ENCODE measurements around the gene MAP4K4.

MAP4K4 gene

DNA sequence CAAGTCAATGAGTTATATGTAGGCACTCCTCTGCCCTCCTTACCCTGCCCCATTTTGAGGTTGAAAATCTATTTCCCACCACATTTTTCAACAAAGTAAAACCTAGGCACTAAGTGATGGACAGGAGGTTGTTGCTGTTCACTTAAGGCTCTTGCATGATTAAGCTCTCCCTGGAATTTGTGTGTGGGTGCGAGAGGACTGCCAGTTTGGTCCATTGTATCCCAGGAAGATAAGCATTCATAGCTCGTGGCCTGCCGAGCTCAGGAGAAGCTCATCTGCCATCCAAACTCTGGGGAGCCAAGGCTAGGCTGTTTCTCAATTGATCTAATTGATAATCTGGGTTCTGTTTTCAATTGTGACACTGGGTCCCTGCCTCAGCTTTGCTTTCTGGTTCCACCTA is 4.7 kb upstream of the MAP4K4 start:
- no peak for DNase-seq (ENCODE audit: low spot score)

DNA sequence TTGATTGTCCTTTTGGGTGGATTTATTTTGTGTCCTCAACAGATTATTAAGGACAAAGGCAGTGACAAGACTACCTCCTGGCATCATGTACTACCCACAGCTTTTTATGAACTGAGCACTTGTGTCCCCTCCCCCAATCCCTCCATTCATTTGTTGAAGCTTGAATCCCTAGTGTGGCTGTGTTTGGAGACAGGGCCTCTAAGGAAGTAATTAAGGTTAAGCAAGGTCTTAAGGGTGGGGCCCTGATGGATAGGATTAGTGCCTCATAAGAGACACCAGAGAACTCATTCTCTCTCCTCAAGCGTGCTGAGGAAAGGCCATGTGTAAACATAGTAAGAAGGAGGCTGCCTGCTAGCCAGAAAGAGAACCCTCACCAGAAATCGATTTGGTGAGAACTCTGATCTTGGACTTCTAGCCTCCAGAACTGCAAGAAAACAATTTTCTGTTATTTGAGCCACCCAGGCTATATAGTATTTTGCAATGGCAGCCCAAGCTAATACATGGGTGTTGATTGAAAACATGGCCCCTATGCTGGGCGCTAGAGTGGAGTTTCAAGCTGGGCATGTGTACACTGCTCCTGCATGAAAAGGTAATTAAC is 3.4 kb upstream of the MAP4K4 start:
- no peak for DNase-seq (ENCODE audit: low spot score)

DNA sequence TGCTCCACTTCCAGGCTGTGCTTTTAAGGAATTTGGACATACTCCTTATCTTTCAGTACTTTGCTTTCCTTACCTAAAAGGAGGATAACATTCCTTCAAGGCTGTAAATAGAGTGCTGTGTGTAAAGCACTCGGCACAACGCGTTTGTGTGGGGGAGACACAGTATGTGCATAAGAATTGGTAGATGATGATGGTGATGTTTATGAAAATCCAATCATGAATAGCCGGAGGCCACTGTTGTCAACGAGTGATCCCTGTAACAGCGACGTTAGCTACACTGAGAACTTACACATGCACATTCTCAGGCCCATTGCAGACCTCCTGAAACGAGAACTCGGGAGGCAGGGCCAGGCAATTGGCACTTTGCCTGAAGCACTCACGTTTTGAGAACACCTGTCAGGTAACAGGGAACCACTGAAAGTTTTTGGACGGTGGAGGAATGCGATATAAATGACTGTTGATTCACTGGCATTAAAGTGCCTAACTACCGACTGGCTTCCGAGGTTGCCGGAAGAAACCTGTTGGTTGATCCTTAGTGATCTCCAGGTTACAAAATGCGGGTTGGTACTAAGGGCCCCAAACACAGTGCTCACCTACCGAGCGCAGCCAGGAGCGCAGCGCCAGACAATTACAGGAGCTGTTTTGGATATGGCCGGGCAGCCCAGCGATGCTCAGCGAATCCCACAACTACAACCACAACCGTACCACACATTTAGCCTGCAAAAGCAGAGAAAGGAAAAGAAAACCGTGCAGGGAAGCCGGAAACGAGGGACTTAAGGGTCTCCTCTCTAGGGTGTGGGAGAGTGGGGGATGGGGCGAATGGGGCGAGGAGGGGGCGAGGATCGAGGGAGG is 1.0 kb upstream of the MAP4K4 start:
- peak; percentile 36 for DNase-seq (ENCODE audit: low spot score)

DNA sequence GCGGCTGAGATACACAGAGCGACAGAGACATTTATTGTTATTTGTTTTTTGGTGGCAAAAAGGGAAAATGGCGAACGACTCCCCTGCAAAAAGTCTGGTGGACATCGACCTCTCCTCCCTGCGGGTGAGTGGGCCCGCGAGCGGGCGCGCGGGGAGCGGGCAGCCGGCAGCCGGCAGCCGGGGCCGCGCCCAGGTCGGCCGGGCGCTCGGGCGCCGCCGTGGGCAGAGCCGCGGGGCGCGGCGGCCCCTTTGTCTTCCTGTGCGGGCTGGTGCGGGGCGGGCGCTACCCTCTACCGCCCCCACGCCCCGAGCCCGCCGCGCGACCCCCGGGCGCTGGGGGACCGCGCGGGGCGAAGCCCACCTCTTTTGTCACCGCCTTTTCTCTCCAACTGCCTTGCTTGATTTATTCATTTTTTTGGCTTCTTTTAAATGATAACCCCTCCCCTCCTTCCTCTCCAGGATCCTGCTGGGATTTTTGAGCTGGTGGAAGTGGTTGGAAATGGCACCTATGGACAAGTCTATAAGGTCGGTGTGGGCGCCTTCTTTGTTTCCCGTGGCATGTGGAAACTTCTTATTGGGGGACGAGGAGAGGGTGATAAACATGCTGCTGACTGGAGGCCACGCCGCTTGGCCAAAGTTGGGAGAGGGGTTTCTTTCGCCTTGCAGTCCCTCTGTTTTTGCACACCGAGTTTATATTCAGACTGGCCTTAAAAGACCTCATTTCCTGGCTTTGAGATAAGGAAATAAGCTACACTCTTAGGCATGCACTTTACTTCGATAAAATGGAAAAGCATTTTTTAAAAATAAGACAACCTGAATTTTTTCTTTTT is 722 bp downstream of the MAP4K4 start:
- DNase-seq (ENCODE audit: low spot score) = peak; percentile 45

DNA sequence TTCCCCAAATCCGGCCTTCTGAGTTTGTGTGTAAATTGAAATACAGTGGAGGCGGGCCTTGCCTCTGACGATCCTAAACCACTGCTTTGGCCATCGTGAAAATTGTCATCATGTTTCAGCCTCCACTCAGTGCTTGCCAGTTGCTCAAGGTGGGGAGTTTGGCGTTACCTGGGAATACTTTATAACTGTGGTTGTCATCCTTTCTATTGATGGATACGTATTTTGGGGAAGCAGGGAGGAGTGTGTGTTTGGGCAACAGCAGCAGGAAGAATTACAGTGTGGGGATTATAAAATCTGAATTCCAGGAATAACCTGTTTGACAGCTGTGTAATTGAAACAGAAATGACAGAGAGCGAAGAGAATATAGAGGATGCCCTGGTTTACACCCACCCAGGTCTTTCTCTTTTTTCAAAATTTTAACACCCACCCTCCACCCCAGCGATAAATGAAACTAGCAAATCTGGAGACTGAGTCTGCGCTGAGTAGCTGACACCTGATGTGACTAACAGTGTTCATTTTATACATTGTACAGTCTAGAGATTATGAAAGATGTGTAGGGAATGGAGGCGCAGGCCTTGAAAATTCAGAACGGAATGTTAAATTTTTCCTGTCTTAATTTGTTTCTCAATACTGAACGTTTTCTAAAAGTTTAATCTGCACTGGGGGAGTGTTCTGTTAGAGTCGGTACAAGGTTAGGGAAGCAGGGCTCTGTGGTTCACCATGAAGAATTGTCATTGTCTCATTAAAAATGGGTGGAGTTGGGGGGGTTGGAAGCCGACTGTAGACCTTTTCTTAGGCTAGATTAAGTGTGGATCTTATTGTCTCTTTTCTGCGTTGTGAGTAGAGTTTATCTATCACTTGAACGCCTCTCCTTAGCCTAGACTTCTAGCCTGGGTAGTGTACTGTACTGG is 1.6 kb downstream of the MAP4K4 start:
- peak; percentile 40 for DNase-seq (ENCODE audit: low spot score)

DNA sequence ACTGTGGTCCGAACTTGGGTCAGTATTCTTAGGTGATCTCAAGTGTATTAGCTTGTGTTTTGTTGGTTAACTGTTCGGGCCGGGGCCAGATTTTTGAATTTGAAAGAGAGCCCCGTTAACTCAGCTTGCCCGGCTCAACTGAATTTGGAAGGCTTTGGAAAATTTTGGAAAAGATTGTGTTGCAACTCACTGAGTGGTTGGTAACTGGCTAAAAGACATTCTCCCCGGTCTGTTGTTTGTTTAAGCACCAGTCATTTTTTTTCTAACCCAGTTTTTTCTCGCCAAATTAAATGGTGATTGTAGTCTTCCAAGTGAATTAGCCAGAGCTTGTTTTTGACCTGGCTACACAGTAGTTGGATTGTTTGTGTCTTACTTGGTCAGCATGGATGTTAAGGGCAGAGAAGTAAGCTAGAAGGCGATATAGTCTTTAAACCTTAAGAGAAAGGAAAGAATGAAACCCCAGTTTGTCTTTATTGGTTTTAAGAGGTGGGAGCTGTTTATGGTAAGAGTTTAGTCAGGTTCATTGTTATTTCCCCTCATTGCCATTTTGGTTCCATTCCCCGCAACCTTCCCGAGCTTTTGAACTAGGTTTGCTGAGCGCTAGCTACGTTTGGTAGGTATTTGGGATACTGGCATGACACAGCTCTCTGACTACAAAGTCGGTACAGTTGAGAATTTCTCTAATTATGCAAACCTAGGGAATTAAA is 2.4 kb downstream of the MAP4K4 start:
- DNase-seq (ENCODE audit: low spot score) = peak; percentile 32

DNA sequence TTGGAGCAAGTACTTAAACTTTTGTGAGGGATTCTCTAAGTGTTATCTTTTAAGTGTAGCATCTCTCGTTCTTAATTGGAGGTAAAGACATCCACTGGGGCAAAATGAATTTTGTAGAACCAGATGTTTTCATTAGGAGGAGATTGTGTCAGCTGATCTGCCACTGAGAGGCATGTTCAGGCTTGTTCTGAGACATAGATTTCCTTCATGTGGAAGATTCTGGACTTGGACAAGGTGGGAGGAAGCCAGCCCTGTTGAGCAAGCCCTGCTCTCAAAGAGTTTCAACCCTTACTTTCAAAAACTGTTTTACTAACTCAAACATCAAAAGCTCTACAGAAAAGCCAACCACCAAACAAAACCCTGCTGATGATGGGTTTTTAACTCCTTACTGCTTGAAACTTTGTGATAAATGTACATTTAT is 6.5 kb downstream of the MAP4K4 start:
- DNase-seq (ENCODE audit: low spot score) = peak; percentile 60

DNA sequence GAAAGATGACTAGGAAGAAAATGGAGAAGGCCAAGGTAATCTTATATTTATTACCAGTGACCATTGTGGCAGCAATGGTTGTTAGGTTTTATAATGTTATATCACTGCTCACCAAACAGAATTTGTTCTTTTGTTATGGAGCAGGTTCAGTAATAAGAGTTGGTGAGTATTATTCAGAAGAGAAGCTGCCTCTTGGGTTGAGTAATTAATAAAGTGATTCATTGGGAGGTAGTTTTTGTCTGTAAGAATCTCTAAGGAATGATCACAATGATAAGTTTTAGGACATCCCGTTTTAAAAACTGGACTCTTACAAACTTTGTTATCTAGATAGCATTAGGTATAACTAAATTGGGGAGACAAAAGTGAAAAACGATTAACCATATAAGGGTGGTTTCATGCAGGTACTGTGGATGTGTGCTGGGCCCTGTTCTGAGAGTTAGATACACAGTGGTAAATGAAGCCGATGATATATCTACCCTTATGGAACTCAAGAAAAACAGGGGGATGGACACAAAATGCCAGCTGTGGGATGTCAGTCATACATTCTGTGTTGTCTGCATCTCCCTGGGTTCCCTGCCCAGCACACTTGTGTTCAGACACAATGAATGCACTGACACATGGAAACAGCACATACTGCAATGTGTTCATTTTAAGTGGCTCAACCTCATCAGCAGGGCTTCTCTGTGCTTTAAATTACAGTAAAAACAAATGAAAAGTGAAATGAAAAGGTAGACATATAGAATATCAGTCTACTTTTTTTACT is 7.5 kb downstream of the MAP4K4 start:
- no peak for DNase-seq (ENCODE audit: low spot score)

DNA sequence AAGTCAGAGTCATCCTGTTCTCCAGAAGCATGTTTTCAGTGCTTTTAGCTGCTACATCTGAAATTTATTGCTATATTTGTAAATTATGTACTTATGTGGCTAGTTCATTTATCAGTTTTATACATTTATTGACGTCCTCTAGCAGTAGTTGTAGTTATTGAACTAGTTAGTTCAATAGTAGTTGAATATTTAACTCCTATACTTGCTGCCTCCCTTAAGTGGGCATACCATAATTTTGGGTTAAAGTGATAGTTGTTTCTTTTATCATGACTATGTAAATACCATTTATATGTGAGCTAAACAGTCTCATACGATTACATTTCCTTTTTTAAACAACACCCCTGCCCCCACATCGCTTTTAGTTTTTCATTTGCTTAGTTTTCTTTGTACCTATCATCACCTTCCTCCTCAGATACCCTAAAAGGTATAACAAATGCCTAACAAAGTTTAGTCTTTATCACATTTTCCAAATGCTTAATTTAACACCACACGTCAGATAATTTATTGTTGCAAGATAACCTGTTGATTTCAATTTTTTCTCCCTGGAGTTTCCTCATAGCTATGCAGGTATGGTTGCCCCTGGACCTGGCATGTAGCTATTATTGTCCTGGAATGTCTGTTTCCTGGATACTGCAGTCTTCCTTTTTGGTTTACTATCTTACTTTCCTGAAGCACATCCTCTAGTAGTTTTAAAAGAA is 8.8 kb downstream of the MAP4K4 start:
- no peak for DNase-seq (ENCODE audit: low spot score)

DNA sequence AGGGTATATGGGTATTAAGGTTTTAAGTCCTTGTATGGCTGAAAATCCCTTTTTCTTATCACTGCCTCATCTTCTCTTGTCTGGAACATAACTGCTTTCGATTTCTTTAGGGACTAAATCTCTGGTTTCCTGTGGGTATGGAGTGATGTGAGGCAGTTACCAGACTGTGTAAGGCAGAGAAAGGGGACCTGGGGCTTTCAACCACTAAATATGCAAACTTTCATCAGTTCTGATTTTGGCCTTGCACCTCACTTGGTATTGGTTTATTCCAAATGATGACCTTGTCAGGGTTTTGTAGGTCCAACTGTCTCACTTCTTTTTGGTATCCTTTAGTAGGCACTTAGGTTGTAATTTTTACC is 9.3 kb downstream of the MAP4K4 start:
- no peak for DNase-seq (ENCODE audit: low spot score)

DNA sequence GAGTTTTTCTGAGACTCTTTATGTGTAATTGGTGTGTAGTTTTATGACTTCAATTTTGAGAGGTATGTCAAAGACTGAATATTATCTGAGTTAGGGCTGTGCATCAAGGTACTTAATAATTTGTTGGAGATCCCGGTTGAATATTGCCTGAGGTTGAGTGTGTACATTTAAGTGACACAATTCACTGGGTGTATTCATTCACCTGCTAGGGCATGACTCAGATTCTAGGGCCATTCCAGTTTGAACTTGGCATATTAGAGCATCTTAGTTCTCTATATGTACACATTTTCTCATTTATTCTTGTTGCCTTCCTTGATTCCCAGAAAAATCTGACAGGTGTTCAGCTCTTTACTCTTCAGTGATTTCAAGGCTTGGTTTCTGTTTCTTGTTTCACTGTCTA is 12.5 kb downstream of the MAP4K4 start:
- DNase-seq (ENCODE audit: low spot score) = no peak

DNA sequence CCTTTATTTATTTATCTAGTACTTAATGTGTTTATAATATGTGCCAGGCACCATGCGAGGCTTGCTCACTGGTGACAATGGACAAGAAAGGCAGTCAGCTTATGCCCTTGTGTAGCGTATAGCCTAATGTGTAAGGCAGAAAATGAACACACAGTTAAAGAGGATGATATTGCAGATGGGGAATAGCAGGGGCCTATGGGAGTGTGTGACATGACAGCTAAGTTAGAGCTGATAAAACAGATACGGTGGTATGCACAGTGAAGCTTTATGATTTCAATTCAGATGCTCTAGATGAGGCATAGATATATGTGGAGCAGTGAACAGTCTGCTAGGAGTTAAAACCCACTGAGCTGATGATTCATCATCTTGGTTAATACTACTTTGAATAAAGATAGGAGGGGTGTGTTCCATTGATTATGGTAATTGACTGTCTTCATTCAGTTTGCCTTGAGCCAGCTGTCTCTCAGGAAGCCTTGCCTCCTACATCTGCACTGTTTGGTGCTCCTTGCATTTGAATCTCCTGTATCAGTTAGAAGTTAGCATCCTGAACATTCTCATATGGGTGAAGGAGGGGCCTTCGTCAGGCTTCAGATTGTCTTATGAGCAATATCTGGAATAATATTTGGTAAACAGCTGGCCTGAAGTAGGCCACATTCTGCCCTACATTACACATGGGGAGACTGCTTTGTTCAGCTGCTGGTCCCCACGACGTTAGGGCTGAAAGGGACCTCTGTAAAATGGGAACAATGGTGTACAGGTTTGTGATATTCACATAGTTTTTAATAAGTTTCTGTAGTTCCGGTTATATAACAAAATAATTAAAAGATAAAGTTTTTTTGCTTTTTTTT is 13.2 kb downstream of the MAP4K4 start:
- DNase-seq (ENCODE audit: low spot score) = no peak

DNA sequence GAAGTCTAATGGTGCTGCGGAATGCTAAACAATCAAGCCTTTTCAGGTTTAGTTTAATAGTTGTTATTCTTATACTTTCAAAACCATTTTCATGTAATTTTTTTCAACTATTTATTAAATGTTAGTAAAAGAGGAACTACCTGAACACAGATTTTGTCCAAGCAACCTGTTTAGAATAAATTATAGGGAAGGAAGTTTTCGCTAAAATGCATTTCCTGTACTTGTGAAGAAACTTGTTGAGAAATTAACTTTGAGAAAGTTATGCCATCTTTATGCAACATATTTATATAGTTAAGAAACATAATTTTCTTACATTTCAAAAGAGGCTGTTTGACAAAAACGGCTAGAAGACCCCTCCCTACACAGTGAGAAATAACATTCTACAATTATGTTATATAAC is 16.6 kb downstream of the MAP4K4 start:
- DNase-seq (ENCODE audit: low spot score) = no peak

DNA sequence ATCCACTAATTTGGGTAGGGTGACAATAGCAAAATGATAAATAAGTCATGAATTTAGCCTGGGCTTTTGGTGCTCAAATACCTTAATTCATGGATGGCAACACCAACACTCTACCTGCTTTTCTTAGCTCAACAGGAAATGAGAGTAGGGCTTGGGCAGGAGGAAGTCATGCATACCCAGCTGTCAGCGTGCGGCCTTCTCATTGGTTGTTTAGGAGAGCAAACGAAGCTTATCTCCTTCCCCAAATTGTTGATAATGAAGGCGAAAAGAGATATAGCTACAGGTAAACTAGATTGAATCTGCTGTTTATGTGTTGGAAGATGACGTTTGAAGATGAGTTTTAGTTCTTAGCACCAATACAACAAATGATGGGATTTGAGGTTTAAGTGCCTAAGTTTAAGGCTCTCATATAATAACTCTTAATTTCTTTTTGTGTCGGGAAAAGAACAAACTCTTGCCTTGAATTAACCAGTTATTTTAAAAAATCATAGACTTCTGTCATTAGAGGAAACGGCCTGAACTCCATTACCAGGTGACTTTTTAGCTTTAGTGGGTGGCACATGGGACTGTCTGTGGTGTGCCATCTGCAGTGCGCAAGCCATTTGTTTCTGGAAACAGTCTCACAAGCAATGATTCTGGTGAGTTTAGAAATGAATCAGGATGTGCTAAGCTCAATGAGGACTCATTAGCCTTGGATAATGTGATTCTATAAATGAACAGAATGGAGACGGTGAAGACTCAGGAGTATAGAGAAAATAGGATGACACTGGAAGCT is 19.8 kb downstream of the MAP4K4 start:
- peak; percentile 51 for DNase-seq (ENCODE audit: low spot score)

DNA sequence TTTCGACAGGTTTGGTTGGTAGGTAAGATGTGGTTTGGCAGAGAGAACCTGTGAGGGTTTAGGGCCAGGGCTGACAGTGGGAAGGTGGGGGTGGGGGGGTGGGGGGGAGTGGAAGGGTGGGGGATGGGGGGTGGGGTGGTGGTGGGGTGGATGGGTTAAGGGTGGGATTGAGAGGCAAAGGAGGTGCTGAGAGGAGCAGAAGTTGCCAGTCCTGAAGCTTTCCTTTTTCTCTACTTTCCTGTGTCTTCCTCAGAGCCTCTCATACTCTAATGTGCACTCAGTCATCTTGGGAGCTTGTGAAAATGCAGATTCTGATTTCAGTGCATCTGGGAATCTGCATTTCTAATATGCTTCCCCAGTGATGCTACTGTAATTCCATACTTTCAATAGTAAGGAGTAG is 21.0 kb downstream of the MAP4K4 start:
- no peak for DNase-seq (ENCODE audit: low spot score)

DNA sequence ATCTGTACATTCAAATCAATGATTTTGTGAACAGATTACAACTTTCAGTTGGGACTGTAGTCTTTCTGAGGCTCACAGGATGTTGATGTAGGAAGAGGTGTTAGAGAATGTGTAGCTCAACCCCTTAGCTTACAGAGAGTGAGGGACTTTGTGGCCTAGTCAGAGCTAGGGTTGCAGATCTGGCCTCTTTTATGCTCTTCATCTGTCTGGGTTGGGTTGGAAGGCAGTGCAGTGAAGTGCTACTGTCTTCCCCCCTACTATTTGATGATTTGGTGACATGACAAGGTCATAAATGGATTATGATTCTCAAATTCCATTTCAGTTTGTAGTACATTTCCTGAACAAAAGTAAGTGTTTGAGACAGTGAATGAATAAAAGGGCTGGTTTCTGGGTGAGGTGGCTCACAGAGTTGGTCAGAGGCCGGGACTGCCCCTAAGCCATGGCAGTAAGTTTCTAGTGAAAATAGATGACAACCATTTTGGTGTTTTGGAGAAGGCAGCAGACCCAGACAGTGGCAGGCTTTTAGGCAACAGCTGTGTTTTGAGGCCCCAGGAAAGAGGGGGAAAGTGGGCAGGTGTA is 21.6 kb downstream of the MAP4K4 start:
- no peak for DNase-seq (ENCODE audit: low spot score)

DNA sequence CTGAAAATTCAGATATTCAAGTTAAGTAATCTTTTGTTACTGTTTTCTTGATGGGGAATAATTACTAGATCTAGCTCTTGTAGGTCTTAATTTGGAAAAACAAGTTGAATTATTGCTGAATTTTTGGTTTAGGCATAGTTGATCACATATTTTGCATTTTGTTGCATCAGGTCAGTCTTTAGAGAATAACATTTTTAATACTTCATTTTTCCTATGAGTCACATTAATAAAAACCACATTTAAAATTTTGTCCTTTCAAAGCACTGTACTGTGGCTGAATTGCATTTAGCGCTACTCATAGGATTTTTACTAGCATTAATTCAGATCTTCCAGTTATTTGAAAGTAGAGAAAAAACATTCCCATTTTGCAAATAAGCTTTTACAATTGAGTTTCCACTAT is 23.2 kb downstream of the MAP4K4 start:
- no peak for DNase-seq (ENCODE audit: low spot score)

DNA sequence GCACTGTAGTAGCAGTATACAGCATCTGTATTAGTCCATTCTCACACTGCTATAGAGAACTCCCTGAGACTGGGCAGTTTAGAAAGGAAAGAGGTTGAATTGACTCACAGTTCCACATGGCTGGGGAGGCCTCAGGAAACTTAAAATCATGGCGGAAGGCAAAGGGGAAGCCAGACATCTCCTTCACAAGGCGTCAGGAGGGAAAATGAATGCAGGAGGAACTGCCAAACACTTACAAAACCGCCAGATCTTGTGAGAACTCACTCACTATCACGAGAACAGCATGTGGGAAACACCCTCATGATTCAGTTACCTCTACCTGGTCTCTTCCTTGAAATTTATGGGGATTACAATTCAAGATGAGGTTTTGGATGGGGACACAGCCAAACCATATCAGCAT is 25.4 kb downstream of the MAP4K4 start:
- DNase-seq (ENCODE audit: low spot score) = no peak
